Fibroblast of lung (primary cell): Measurements from ENCODE around the gene ACYP2. TPM values are rescaled to one million over a fixed set of nuclear protein-coding genes. Genes with fewer than 3 reads are reported as not detected.

Experiments used
- DNase-seq, 2 donors: peaks; one replicate each; pipeline versions ENCODE4 v3.0.0 to v3.0.0-alpha.2; 2010; ENCODE audit warnings: low read depth in 2 of 2
- H2AFZ ChIP-seq: 2 replicates; pipeline ENCODE4 v1.5.1; 2012; ENCODE audit warnings: low read length, control low read depth, inconsistent platforms
- H3K27ac ChIP-seq: 2 replicates; pipeline ENCODE4 v1.5.1; 2011; ENCODE audit warnings: low read length, control low read depth; ENCODE audit not compliant: insufficient read depth
- H3K27me3 ChIP-seq: 2 replicates; pipeline ENCODE4 v1.5.1; 2011; ENCODE audit warnings: mild to moderate bottlenecking, low read length; ENCODE audit not compliant: control insufficient read depth, insufficient read depth
- H3K36me3 ChIP-seq: 2 replicates; pipeline ENCODE4 v1.5.1; 2011; ENCODE audit warnings: low read length; ENCODE audit not compliant: control insufficient read depth, insufficient read depth
- H3K4me1 ChIP-seq: 2 replicates; pipeline ENCODE4 v1.5.1; 2011; ENCODE audit warnings: low read length; ENCODE audit not compliant: control insufficient read depth, insufficient read depth; ENCODE audit errors: extremely low read depth
- H3K4me2 ChIP-seq: 2 replicates; pipeline ENCODE4 v1.5.1; 2011; ENCODE audit warnings: low read length, control low read depth; ENCODE audit not compliant: insufficient read depth; ENCODE audit errors: extremely low read depth
- H3K4me3 ChIP-seq, 4 experiments: fragments of 200-600 bp in 1 of 4; sonication (generic) in 1 of 4; replicated peaks in 1 of 4; 2 replicates each; pipeline ENCODE4 v1.5.1; 2011 to 2016; ENCODE audit warnings: low read length in 4 of 4, low read depth in 3 of 4, mild to moderate bottlenecking in 3 of 4, control low read depth in 2 of 4, inconsistent platforms in 1 of 4, mixed read lengths in 1 of 4; ENCODE audit not compliant: insufficient read depth in 1 of 4; ENCODE audit errors: control extremely low read depth in 1 of 4
- H3K79me2 ChIP-seq: 2 replicates; pipeline ENCODE4 v1.5.1; 2012; ENCODE audit warnings: mild to moderate bottlenecking, low read length, inconsistent platforms; ENCODE audit not compliant: control insufficient read depth, insufficient read depth
- H3K9ac ChIP-seq: 2 replicates; pipeline ENCODE4 v1.5.1; 2011; ENCODE audit warnings: mild to moderate bottlenecking, low read length, control low read depth; ENCODE audit not compliant: insufficient read depth
- H3K9me3 ChIP-seq: 2 replicates; pipeline ENCODE4 v1.5.1; 2012; ENCODE audit warnings: low read depth, low read length; ENCODE audit not compliant: control insufficient read depth, insufficient read depth
- H4K20me1 ChIP-seq: 2 replicates; pipeline ENCODE4 v1.5.1; 2011; ENCODE audit warnings: low read length; ENCODE audit not compliant: control insufficient read depth, insufficient read depth; ENCODE audit errors: extremely low read depth
- CTCF ChIP-seq, 2 donors: IDR thresholded peaks in 1 of 2; conservative IDR thresholded peaks in 1 of 2; 1 replicate in 1 of 2; 2 replicates in 1 of 2; pipeline ENCODE4 v1.5.1; 2011 to 2012; ENCODE audit warnings: low read length in 2 of 2, control low read depth in 1 of 2, inconsistent platforms in 1 of 2, low read depth in 1 of 2, mild to moderate bottlenecking in 1 of 2
- EZH2 ChIP-seq: IDR thresholded peaks from 2 replicates; pipeline ENCODE4 v1.5.1; 2012; ENCODE audit warnings: low read length, control low read depth, mild to moderate bottlenecking; ENCODE audit errors: missing control alignments
- polyA plus RNA-seq, 2 donors: library from polyadenylated mRNA; depleted of rRNA in 1 of 2; stranded (reverse) in 1 of 2; unstranded in 1 of 2; fragments of >200 nt; gene quantifications; 2 replicates each; pipeline ENCODE4 v1.2.1, GENCODE V29; 2011 to 2012; ENCODE audit warnings: missing spikeins in 1 of 2
- total RNA-seq: library from RNA; depleted of rRNA; stranded (reverse); fragments of >200 nt; gene quantifications from 2 replicates; pipeline ENCODE4 v1.2.1, GENCODE V29; 2014

The ACYP2 gene
- total and polyA plus RNA-seq, 2 donors (not counting 1 experiment from before 2014, with no cell fraction given): 9.7 to 24.4 TPM

GRCh38 chr2:54097124-54097523 lies 18.3 kb upstream of the ACYP2 start:
- Histone ChIP-seq H3K27me3 (no peaks in the 10 kb centered on the region), H3K36me3 (no peaks in the 10 kb centered on the region), H4K20me1 (no peaks in the 10 kb centered on the region), H3K9me3 (no peaks in the 10 kb centered on the region), H3K4me3 (no peak overlapping the region), H3K4me2 (no peak overlapping the region), H3K4me1 (no peaks in the 10 kb centered on the region), H2AFZ (no peak overlapping the region), H3K9ac (no peak overlapping the region), H3K79me2 (no peaks in the 10 kb centered on the region), H3K27ac (no peak overlapping the region)
- DNase-seq: no peak
- TF ChIP-seq CTCF (conservative IDR thresholded peaks at IDR 0.05 in 1 of 2, IDR thresholded peaks at IDR 0.05 in 1 of 2; ENCODE audit: low read depth in 1 of 2, low read length in 2 of 2): no peak
- no peak for TF ChIP-seq EZH2

- no peak for TF ChIP-seq EZH2
- no peak for TF ChIP-seq CTCF (conservative IDR thresholded peaks at IDR 0.05 in 1 of 2, IDR thresholded peaks at IDR 0.05 in 1 of 2; ENCODE audit: low read depth in 1 of 2, low read length in 2 of 2)
- Histone ChIP-seq H3K79me2 (no peaks in the 10 kb centered on the region), H3K27me3 (no peaks in the 10 kb centered on the region), H3K4me3 (no peak overlapping the region), H3K9me3 (no peaks in the 10 kb centered on the region), H3K9ac (no peak overlapping the region), H4K20me1 (no peaks in the 10 kb centered on the region), H3K36me3 (no peaks in the 10 kb centered on the region), H3K27ac (no peak overlapping the region), H2AFZ (no peak overlapping the region), H3K4me2 (no peak overlapping the region), H3K4me1 (peaks cover 3% of the 10 kb centered on the region)
- DNase-seq: no peak
These were observed 16.0 kb upstream of the ACYP2 start for GRCh38 chr2:54099370-54099769.

GRCh38 chr2:54099829-54100585 lies 15.4 kb upstream of the ACYP2 start:
- Histone ChIP-seq H3K36me3 (no peaks in the 10 kb centered on the region), H3K27me3 (no peaks in the 10 kb centered on the region), H3K79me2 (no peaks in the 10 kb centered on the region), H3K4me1 (peaks cover 3% of the 10 kb centered on the region), H2AFZ (no peak overlapping the region), H3K9me3 (no peaks in the 10 kb centered on the region), H3K4me2 (no peak overlapping the region), H3K4me3 (no peak overlapping the region), H3K9ac (no peak overlapping the region), H3K27ac (no peak overlapping the region), H4K20me1 (no peaks in the 10 kb centered on the region)
- DNase-seq: no peak
- TF ChIP-seq EZH2 (no peak), CTCF (conservative IDR thresholded peaks at IDR 0.05 in 1 of 2, IDR thresholded peaks at IDR 0.05 in 1 of 2; ENCODE audit: low read depth in 1 of 2, low read length in 2 of 2) (no peak)
